ENCODE measurements around the gene ZFAND5.

ZFAND5 gene

DNA sequence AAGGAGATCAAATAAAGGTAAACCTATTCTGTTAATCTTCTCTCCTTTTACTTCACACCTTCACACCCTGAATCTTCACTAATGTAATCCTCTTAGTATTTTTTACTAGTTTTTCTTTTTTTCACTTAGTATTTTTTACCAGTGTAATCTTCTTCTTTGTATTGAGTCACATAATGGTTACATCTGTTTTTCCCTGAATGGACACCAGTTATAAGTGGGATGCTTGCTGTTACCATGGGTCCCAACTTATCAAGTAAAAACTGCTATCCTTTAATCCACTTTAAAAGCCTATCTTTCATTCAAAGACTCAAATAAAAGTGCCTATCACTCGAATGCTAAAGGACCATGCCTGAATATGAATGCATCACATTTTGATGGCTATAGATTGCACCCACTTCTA is 15.1 kb downstream of the ZFAND5 start:
- ChIA-PET CTCF (no interaction called here), POLR2A (ENCODE audit: low non-redundant PET) (no interaction called here)
- no peak for TF ChIP-seq CTCF (conservative IDR thresholded peaks at IDR 0.05; ENCODE audit: low read depth)
- DNase-seq (ENCODE audit: low spot score): no peak
- no peak overlapping the region for H3K27ac ChIP-seq

GRCh38 chr9:72349240-72349639 is 15.8 kb downstream of the ZFAND5 start:
- DNase-seq (ENCODE audit: low spot score): no peak
- ChIA-PET POLR2A (ENCODE audit: low non-redundant PET) (no interaction called here), CTCF (no interaction called here)
- H3K27ac ChIP-seq: no peak overlapping the region
- no peak for TF ChIP-seq CTCF (conservative IDR thresholded peaks at IDR 0.05; ENCODE audit: low read depth)

GRCh38 chr9:72346333-72346732 is 18.7 kb downstream of the ZFAND5 start:
- ChIA-PET POLR2A (ENCODE audit: low non-redundant PET) (no interaction called here), CTCF (no interaction called here)
- no peak for TF ChIP-seq CTCF (conservative IDR thresholded peaks at IDR 0.05; ENCODE audit: low read depth)

DNA sequence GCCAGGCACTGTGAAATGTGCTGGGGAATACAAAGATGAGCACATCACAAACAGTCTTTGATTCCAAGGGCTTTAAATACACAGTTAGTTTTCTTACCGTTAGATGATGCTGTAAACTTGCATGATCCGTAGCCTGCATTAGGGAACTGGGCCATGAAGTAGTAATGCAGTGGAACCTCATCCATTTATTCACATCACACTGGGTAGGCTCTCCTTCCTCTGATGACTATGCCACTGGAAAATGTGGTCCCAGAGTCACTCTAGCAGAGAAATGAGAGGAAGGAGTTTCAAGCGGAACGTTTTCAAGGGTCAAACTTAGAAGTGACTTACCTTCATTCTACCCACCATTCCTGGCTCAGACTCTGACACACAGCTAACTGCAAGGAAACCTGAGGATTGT is 26.4 kb downstream of the ZFAND5 start:
- CTCF ChIA-PET: interaction anchor here (0.6 kb wide), 1 partner anchor 366 kb away, joined by 4 read pairs; no protein-coding TSS in a partner anchor
- DNase-seq (ENCODE audit: low spot score): no peak
- TF ChIP-seq CTCF (conservative IDR thresholded peaks at IDR 0.05; ENCODE audit: low read depth): no peak
- H3K27ac ChIP-seq: no peak overlapping the region
- POLR2A ChIA-PET (ENCODE audit: low non-redundant PET): no interaction called here

More at GRCh38 chr9:72346333-72346732, 18.7 kb downstream of the ZFAND5 start:
- H3K27ac ChIP-seq: no peak overlapping the region
- DNase-seq (ENCODE audit: low spot score): no peak

DNA sequence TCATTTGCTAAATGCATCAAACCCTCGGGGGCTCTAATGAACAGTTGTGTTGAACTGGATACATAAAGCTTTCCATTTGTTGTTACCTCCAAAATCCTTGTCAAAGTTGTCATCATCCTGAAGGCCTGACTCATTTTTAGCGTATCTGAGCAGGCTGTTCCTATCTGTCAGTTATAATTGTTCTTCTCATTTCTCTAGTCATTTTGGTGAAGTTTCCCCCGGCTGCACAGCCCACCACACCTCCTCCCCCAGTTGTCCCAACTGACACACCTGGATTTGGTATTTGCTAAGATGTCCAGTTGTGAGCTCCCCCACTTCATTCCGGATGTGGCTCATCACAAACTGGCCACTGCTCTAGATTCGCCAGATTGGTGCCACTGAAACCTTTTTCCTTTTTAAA is 27.7 kb downstream of the ZFAND5 start:
- POLR2A ChIA-PET (ENCODE audit: low non-redundant PET): no interaction called here
- no peak for TF ChIP-seq CTCF (conservative IDR thresholded peaks at IDR 0.05; ENCODE audit: low read depth)
- DNase-seq (ENCODE audit: low spot score): no peak
- H3K27ac ChIP-seq: no peak overlapping the region
- CTCF ChIA-PET: interaction anchor here (1.3 kb wide), 2 partner anchors 16 to 217 kb away, joined by 3 to 4 read pairs; no protein-coding TSS in a partner anchor

DNA sequence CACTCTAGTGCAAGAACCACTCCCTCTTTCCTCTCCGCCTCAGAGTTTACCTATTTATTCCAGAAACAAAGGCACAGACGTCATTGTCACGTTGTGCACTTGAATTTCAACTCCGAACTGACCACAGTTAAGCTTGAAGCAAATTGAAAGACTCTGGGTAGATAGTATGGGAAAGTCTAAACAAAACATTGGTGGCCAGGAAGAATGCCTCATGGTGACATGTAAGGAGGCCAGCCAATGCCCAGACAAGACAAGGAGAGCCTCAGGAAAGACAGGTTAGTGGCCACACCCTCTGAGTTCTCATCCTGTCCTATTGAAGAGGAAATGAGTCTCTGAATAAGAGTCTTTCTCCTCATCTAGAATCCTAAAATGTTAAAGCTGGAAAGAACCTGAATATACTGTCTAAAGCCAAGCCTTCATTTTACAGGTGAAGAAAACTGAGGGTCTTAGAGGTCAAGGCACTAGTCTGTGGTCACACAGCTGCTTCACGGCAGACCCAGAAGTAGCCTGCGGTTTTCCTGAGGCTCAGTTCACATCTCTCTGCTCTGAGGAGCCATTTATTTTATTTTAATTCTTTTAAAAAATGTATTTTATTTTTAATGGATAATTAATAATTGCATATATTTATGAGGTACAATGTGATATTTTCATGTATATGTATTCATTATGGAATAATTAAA is 30.2 kb downstream of the ZFAND5 start:
- no peak for DNase-seq (ENCODE audit: low spot score)
- ChIA-PET POLR2A (ENCODE audit: low non-redundant PET) (no interaction called here), CTCF (interaction anchor here (0.7 kb wide), 1 partner anchor 460 kb away, joined by 3 read pairs; no protein-coding TSS in a partner anchor)
- no peak for TF ChIP-seq CTCF (conservative IDR thresholded peaks at IDR 0.05; ENCODE audit: low read depth)
- no peak overlapping the region for H3K27ac ChIP-seq

Data from RWPE1 (cell line).